ENCODE measurements around the gene PRG3.

Gene PRG3

DNA sequence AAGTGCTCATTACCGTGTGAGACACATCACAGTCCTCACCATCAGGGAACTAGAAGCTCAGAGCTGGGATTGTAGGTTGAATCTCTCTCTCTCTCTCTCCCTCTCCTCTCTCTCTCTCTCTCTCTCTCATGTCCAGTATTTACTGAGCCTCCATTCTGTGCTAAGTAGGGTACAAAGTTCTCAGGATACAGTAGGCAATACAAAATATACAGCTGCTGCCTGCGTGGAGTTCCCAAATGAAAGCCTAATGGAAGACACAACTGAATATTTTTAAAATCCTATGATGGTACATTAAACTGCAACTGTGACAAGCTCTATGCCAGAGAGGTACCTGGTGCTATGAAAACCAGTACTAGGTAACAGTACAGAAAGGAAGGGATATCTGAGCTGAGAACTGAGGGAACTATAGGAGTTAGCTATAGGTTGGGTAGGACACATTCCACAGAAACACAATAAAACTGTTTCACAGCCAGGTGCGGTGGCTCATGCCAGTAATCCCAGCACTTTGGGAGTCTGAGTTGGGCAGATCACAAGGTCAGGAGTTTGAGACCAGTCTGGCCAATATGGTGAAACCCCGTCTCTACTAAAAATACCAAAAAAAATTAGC, 19.1 kb upstream of the PRG3 start:
- no peaks in the 10 kb centered on the region for H4K20me1 ChIP-seq (ENCODE audit: insufficient read depth)
- H3K4me1 ChIP-seq (ENCODE audit: low read depth, poor library complexity, severe bottlenecking), result no peaks in the 10 kb centered on the region
- H3K27me3 ChIP-seq (ENCODE audit: insufficient read depth, low read depth), result no peaks in the 10 kb centered on the region
- H3K9ac ChIP-seq, result no peak overlapping the region
- TF ChIP-seq, protein P1, sequence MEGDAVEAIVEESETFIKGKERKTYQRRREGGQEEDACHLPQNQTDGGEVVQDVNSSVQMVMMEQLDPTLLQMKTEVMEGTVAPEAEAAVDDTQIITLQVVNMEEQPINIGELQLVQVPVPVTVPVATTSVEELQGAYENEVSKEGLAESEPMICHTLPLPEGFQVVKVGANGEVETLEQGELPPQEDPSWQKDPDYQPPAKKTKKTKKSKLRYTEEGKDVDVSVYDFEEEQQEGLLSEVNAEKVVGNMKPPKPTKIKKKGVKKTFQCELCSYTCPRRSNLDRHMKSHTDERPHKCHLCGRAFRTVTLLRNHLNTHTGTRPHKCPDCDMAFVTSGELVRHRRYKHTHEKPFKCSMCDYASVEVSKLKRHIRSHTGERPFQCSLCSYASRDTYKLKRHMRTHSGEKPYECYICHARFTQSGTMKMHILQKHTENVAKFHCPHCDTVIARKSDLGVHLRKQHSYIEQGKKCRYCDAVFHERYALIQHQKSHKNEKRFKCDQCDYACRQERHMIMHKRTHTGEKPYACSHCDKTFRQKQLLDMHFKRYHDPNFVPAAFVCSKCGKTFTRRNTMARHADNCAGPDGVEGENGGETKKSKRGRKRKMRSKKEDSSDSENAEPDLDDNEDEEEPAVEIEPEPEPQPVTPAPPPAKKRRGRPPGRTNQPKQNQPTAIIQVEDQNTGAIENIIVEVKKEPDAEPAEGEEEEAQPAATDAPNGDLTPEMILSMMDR (conservative IDR thresholded peaks at IDR 0.05; ENCODE audit: low read depth, low read length), result no peak
- no peak overlapping the region for H3K27ac ChIP-seq
- no peak overlapping the region for H2AFZ ChIP-seq (ENCODE audit: low read depth)
- no peak overlapping the region for H3K4me2 ChIP-seq
- no peaks in the 10 kb centered on the region for H3K36me3 ChIP-seq (ENCODE audit: insufficient read depth)
- no peaks in the 10 kb centered on the region for H3K79me2 ChIP-seq (ENCODE audit: insufficient read depth, low read depth)
- no peak overlapping the region for H3K4me3 ChIP-seq (IDR thresholded peaks at IDR 0.05; ENCODE audit: insufficient read depth, low read depth, low read length)

DNA sequence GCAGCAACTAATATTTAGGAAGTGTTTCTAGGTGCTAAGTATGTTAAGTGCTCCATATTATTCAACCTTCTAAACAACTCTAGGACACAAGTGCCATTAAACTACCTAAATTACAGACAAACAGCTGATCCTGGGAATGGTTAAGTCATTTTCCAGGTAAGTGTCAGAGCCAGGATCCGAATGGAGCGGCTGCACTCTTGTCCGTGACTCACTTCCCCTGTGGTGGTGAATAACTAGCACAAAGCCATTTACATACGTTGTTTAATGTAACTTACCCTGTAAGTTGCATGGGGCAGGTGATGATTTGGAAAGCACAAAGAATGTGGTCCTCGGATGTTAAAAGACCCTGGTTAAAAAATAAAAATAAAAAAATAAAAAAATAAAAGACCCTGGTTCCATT, 18.3 kb upstream of the PRG3 start:
- Histone ChIP-seq H3K4me1 (ENCODE audit: low read depth, poor library complexity, severe bottlenecking) (no peaks in the 10 kb centered on the region), H3K4me3 (IDR thresholded peaks at IDR 0.05; ENCODE audit: insufficient read depth, low read depth, low read length) (no peak overlapping the region), H3K36me3 (ENCODE audit: insufficient read depth) (no peaks in the 10 kb centered on the region), H3K27me3 (ENCODE audit: insufficient read depth, low read depth) (no peaks in the 10 kb centered on the region), H3K79me2 (ENCODE audit: insufficient read depth, low read depth) (no peaks in the 10 kb centered on the region), H3K4me2 (no peak overlapping the region), H3K9ac (no peak overlapping the region), H4K20me1 (ENCODE audit: insufficient read depth) (no peaks in the 10 kb centered on the region), H2AFZ (ENCODE audit: low read depth) (no peak overlapping the region), H3K27ac (no peak overlapping the region)
- TF ChIP-seq, protein P1 (conservative IDR thresholded peaks at IDR 0.05; ENCODE audit: low read depth, low read length), result no peak

DNA sequence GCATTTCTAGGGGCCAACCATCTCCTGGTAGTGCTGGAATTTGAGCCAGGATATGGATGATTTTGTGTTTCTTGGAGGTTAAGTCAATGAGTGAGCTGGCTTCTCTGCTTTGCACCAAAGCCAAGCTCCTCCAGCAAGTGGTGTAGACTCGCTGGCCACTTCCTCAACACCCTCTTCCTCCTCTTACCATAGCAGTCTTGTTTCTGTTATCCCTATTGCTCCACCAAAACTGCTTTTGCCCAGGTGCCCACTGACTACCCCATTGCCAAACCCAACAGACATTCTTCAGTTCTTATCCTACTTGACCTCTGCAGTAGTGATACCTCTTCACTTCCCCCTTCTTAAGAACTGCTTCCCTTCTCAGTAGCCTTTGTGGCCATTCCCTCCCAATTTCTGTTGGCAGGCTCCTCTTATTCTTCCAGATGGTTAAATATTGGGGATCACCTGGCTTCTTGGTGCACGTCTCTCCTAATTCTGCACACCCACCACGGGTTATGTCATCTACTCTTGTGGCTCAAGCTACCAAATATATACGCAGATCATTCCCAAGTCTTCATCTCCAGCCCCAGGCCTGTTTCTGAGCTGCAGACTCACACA, 16.5 kb upstream of the PRG3 start:
- Histone ChIP-seq H4K20me1 (ENCODE audit: insufficient read depth) (no peaks in the 10 kb centered on the region), H3K4me3 (IDR thresholded peaks at IDR 0.05; ENCODE audit: insufficient read depth, low read depth, low read length) (no peak overlapping the region), H3K27me3 (ENCODE audit: insufficient read depth, low read depth) (no peaks in the 10 kb centered on the region), H3K27ac (no peak overlapping the region), H3K4me2 (no peak overlapping the region), H3K36me3 (ENCODE audit: insufficient read depth) (no peaks in the 10 kb centered on the region), H3K9ac (no peak overlapping the region), H3K4me1 (ENCODE audit: low read depth, poor library complexity, severe bottlenecking) (no peaks in the 10 kb centered on the region), H2AFZ (ENCODE audit: low read depth) (no peak overlapping the region), H3K79me2 (ENCODE audit: insufficient read depth, low read depth) (no peaks in the 10 kb centered on the region)
- TF ChIP-seq, protein P1 (conservative IDR thresholded peaks at IDR 0.05; ENCODE audit: low read depth, low read length), result no peak

DNA sequence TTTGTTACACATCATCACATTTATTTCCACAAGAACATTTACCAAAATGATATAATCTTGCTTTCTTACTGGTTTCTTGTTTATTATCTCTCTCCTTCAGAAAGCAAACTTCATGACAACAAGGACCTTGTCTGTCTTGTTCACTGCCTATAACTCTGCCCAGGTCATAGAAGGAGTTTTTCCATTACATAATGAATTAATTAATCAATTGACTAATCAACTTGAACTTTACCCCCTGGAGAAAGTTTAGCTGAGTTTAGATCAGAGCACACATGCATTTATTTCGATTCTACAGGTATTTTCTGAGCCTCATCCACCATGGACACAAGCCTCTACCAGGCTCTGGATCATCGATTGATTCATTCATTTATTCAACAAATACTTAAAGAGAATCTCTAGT, 15.8 kb upstream of the PRG3 start:
- Histone ChIP-seq H2AFZ (ENCODE audit: low read depth) (no peak overlapping the region), H4K20me1 (ENCODE audit: insufficient read depth) (no peaks in the 10 kb centered on the region), H3K4me2 (no peak overlapping the region), H3K27me3 (ENCODE audit: insufficient read depth, low read depth) (no peaks in the 10 kb centered on the region), H3K9ac (no peak overlapping the region), H3K79me2 (ENCODE audit: insufficient read depth, low read depth) (no peaks in the 10 kb centered on the region), H3K4me3 (IDR thresholded peaks at IDR 0.05; ENCODE audit: insufficient read depth, low read depth, low read length) (no peak overlapping the region), H3K4me1 (ENCODE audit: low read depth, poor library complexity, severe bottlenecking) (no peaks in the 10 kb centered on the region), H3K27ac (no peak overlapping the region), H3K36me3 (ENCODE audit: insufficient read depth) (no peaks in the 10 kb centered on the region)
- TF ChIP-seq, protein P1 (conservative IDR thresholded peaks at IDR 0.05; ENCODE audit: low read depth, low read length), result no peak
